Esophagus squamous epithelium (tissue), 5 donors: Measurements from ENCODE around the gene CNRIP1. TPM values are rescaled to one million over a fixed set of nuclear protein-coding genes. Genes with fewer than 3 reads are reported as not detected.

Experiments
- DNase-seq: peaks from one replicate; lab custom pipeline; 2025; lab: John Stamatoyannopoulos, UW
- H3K27ac ChIP-seq, 4 donors: fragments of 200-600 bp; sonication (generic); one replicate each; pipeline ENCODE4 v1.5.1; 2016 to 2019; ENCODE audit warnings: mild to moderate bottlenecking in 1 of 4
- H3K27me3 ChIP-seq, 4 donors: fragments of 200-600 bp; sonication (generic); 1 replicate in 3 of 4; 2 replicates in 1 of 4; pipeline versions ENCODE4 v1.5.1 to v1.6.0; 2017 to 2021; ENCODE audit warnings: antibody characterized with exemption in 1 of 4
- H3K36me3 ChIP-seq, 3 donors: fragments of 200-600 bp; sonication (generic); one replicate each; pipeline ENCODE4 v1.5.1; 2016 to 2019
- H3K4me1 ChIP-seq, 3 donors: fragments of 200-600 bp; sonication (generic); one replicate each; pipeline ENCODE4 v1.5.1; 2017 to 2019
- H3K4me3 ChIP-seq, 4 donors: fragments of 200-600 bp; sonication (generic); 1 replicate in 3 of 4; 2 replicates in 1 of 4; pipeline ENCODE4 v1.5.1; 2016 to 2019; ENCODE audit warnings: mild to moderate bottlenecking in 2 of 4, moderate library complexity in 1 of 4
- H3K9me3 ChIP-seq, 3 donors: fragments of 200-600 bp; sonication (generic); one replicate each; pipeline ENCODE4 v1.5.1; 2016 to 2019
- CTCF ChIP-seq, 6 experiments: fragments of 450-650 bp in 4 of 6; fragments of 200-600 bp in 2 of 6; sonication (generic) in 2 of 6; IDR thresholded peaks; one replicate each; pipeline ENCODE4 v1.5.1; 2016 to 2019; ENCODE audit warnings: antibody characterized with exemption in 6 of 6, mild to moderate bottlenecking in 4 of 6, moderate library complexity in 4 of 6
- POLR2A ChIP-seq, 4 donors: fragments of 450-650 bp; IDR thresholded peaks; one replicate each; pipeline ENCODE4 v1.6.1; 2017; ENCODE audit warnings: antibody characterized with exemption in 4 of 4, mild to moderate bottlenecking in 4 of 4, moderate library complexity in 3 of 4
- WGBS, 2 donors: methylation state at CpG; one replicate each; pipeline ENCODE4 v1.1.5; 2018; 5-methylcytosine and 5-hydroxymethylcytosine counted together
- intact Hi-C: fragments of 100-400 bp; cut with DNase I; formaldehyde crosslinking; loops from one replicate; pipeline ENCODE4 v1.15.0; 2022
- total RNA-seq, 4 donors: library from RNA; depleted of rRNA; stranded (reverse); fragments of >200 nt; gene quantifications; one replicate each; pipeline ENCODE4 v1.1.0, GENCODE V29; 2016
- donor health status: DM: yes; HTN: yes; CAD: no.

Gene CNRIP1
- total RNA-seq, 4 donors from 2014 or later, result 0.61 to 21.4 (median 5.0) TPM

- no peak for DNase-seq
- 46 to 69% methylated on average over 4 of the region's 4 CpGs for WGBS, 2 donors
- Histone ChIP-seq H3K4me1 (no peaks in the 10 kb centered on the region), H3K36me3 (no peaks in the 10 kb centered on the region), H3K4me3 (no peak overlapping the region), H3K9me3 (no peaks in the 10 kb centered on the region), H3K27me3 (peaks cover 0 to 35% (median 3%) of the 10 kb centered on the region in 4 donors), H3K27ac (no peak overlapping the region)
- intact Hi-C loops, result no loop called here
- no peak for TF ChIP-seq CTCF (IDR thresholded peaks at IDR 0.05)
- no peak for TF ChIP-seq POLR2A (IDR thresholded peaks at IDR 0.05)
Measured at GRCh38 chr2:68341583-68341982, 21.8 kb upstream of the CNRIP1 start.

- WGBS, 2 donors, result 88 to 97% methylated on average over 3 of the region's 3 CpGs
Measured at GRCh38 chr2:68341062-68341329, 21.2 kb upstream of the CNRIP1 start.

GRCh38 chr2:68340226-68341061 lies 20.7 kb upstream of the CNRIP1 start:
- H3K36me3 ChIP-seq, result no peaks in the 10 kb centered on the region
- 71 to 84% methylated on average over 5 of the region's 5 CpGs for WGBS, 2 donors
- H3K4me3 ChIP-seq, result no peak overlapping the region

More at GRCh38 chr2:68341062-68341329, 21.2 kb upstream of the CNRIP1 start:
- Histone ChIP-seq H3K4me3 (no peak overlapping the region), H3K4me1 (no peaks in the 10 kb centered on the region), H3K36me3 (no peaks in the 10 kb centered on the region), H3K9me3 (no peaks in the 10 kb centered on the region), H3K27ac (no peak overlapping the region), H3K27me3 (peaks cover 0 to 29% (median 3%) of the 10 kb centered on the region in 4 donors)
- DNase-seq, result no peak
- intact Hi-C loops, result no loop called here
- no peak for TF ChIP-seq CTCF (IDR thresholded peaks at IDR 0.05)
- no peak for TF ChIP-seq POLR2A (IDR thresholded peaks at IDR 0.05)

GRCh38 chr2:68336192-68336591 lies 16.4 kb upstream of the CNRIP1 start:
- Histone ChIP-seq H3K36me3 (no peaks in the 10 kb centered on the region), H3K27ac (no peak overlapping the region), H3K9me3 (no peaks in the 10 kb centered on the region), H3K27me3 (peaks cover 0 to 7% (median 0%) of the 10 kb centered on the region in 4 donors), H3K4me3 (no peak overlapping the region), H3K4me1 (no peaks in the 10 kb centered on the region)
- WGBS, 2 donors, result 62 to 78% methylated on average over 1 of the region's 1 CpG
- DNase-seq, result no peak
- TF ChIP-seq POLR2A (IDR thresholded peaks at IDR 0.05) (no peak), CTCF (IDR thresholded peaks at IDR 0.05) (no peak)
- intact Hi-C loops, result no loop called here

More at GRCh38 chr2:68340226-68341061, 20.7 kb upstream of the CNRIP1 start:
- TF ChIP-seq POLR2A (IDR thresholded peaks at IDR 0.05), result no peak
- TF ChIP-seq CTCF (IDR thresholded peaks at IDR 0.05), result no peak
- Histone ChIP-seq H3K9me3 (no peaks in the 10 kb centered on the region), H3K4me1 (no peaks in the 10 kb centered on the region), H3K27ac (no peak overlapping the region), H3K27me3 (peaks cover 0 to 23% (median 3%) of the 10 kb centered on the region in 4 donors)
- DNase-seq, result no peak
- intact Hi-C loops, result no loop called here

- TF ChIP-seq POLR2A (IDR thresholded peaks at IDR 0.05), result no peak
- no peak for TF ChIP-seq CTCF (IDR thresholded peaks at IDR 0.05)
- WGBS, 2 donors, result 59 to 72% methylated on average over 3 of the region's 3 CpGs
- intact Hi-C loops, result no loop called here
Measured at GRCh38 chr2:68333931-68334330, 14.2 kb upstream of the CNRIP1 start.

More at GRCh38 chr2:68333931-68334330, 14.2 kb upstream of the CNRIP1 start:
- Histone ChIP-seq H3K4me3 (no peak overlapping the region), H3K27ac (no peak overlapping the region), H3K4me1 (no peaks in the 10 kb centered on the region), H3K27me3 (peaks cover 0 to 16% (median 0%) of the 10 kb centered on the region in 4 donors), H3K9me3 (no peaks in the 10 kb centered on the region), H3K36me3 (no peaks in the 10 kb centered on the region)
- DNase-seq, result no peak
